SU-DHL-6 (cell line): ENCODE results near the gene MRPS2.

Experiments
- CTCF ChIP-seq: fragments of 200-600 bp; sonication (generic); IDR thresholded peaks from one replicate; pipeline ENCODE4 v1.5.1; 2017; ENCODE audit warnings: antibody characterized with exemption, mild to moderate bottlenecking, low read length, moderate library complexity; ENCODE audit not compliant: insufficient read depth, poor library complexity, severe bottlenecking
- EZH2phosphoT487 ChIP-seq: fragments of 200-600 bp; sonication (generic), shearing (Covaris generic); conservative IDR thresholded peaks from 2 replicates; pipeline ENCODE4 v1.6.1; 2018; ENCODE audit warnings: mild to moderate bottlenecking, antibody characterized with exemption, low read length, moderate library complexity, mixed read lengths

- TF ChIP-seq CTCF, result no peak
- no peak for TF ChIP-seq EZH2phosphoT487
Observed at GRCh38 chr9:135491764-135492163, 8.7 kb upstream of the MRPS2 start.
